ENCODE results near the gene TIGD6.

The TIGD6 gene

GRCh38 chr5:150044712-150045111, 44.3 kb upstream of the TIGD6 start:
- Histone ChIP-seq H3K36me3 (ENCODE audit: insufficient read depth, low read length) (peaks cover 94% of the 10 kb centered on the region), H3K9ac (ENCODE audit: low read length) (no peak overlapping the region)

GRCh38 chr5:150044329-150044681, 43.9 kb upstream of the TIGD6 start:
- Histone ChIP-seq H3F3A (ENCODE audit: insufficient read depth, low read length) (no peaks in the 10 kb centered on the region), H3K4me3 (ENCODE audit: low read depth, low read length, poor library complexity, severe bottlenecking) (no peak overlapping the region), H4K20me1 (ENCODE audit: insufficient read depth, low read length) (no peaks in the 10 kb centered on the region), H3K27ac (ENCODE audit: low read depth, low read length, poor library complexity, severe bottlenecking) (no peak overlapping the region), H3K4me1 (ENCODE audit: insufficient read depth, low read length, severe bottlenecking) (no peaks in the 10 kb centered on the region), H3K9me3 (ENCODE audit: low read length) (no peaks in the 10 kb centered on the region), H2AFZ (ENCODE audit: low read length) (no peak overlapping the region), H3K9me2 (ENCODE audit: low read depth, low read length) (no peaks in the 10 kb centered on the region), H3K27me3 (ENCODE audit: insufficient read depth, low read length) (no peaks in the 10 kb centered on the region), H3K4me2 (ENCODE audit: low read length) (no peak overlapping the region), H3K36me3 (ENCODE audit: insufficient read depth, low read length) (peaks cover 94% of the 10 kb centered on the region), H3K9ac (ENCODE audit: low read length) (no peak overlapping the region), H3K79me2 (ENCODE audit: insufficient read depth, low read length) (no peaks in the 10 kb centered on the region)
- TF ChIP-seq CTCF (IDR thresholded peaks at IDR 0.05; ENCODE audit: low read length) (no peak), EZH2 (IDR thresholded peaks at IDR 0.05; ENCODE audit: borderline replicate concordance, low read length) (no peak)

More at GRCh38 chr5:150044712-150045111, 44.3 kb upstream of the TIGD6 start:
- Histone ChIP-seq H3K9me2 (ENCODE audit: low read depth, low read length) (no peaks in the 10 kb centered on the region), H4K20me1 (ENCODE audit: insufficient read depth, low read length) (no peaks in the 10 kb centered on the region), H3K27ac (ENCODE audit: low read depth, low read length, poor library complexity, severe bottlenecking) (no peak overlapping the region), H3K4me2 (ENCODE audit: low read length) (no peak overlapping the region), H3K79me2 (ENCODE audit: insufficient read depth, low read length) (no peaks in the 10 kb centered on the region), H3K4me1 (ENCODE audit: insufficient read depth, low read length, severe bottlenecking) (no peaks in the 10 kb centered on the region), H3K4me3 (ENCODE audit: low read depth, low read length, poor library complexity, severe bottlenecking) (no peak overlapping the region), H3K9me3 (ENCODE audit: low read length) (no peaks in the 10 kb centered on the region), H3F3A (ENCODE audit: insufficient read depth, low read length) (no peaks in the 10 kb centered on the region), H3K27me3 (ENCODE audit: insufficient read depth, low read length) (no peaks in the 10 kb centered on the region), H2AFZ (ENCODE audit: low read length) (no peak overlapping the region)
- TF ChIP-seq CTCF (IDR thresholded peaks at IDR 0.05; ENCODE audit: low read length) (no peak), EZH2 (IDR thresholded peaks at IDR 0.05; ENCODE audit: borderline replicate concordance, low read length) (no peak)

GRCh38 chr5:150043657-150044328, 43.3 kb upstream of the TIGD6 start:
- Histone ChIP-seq H3K4me1 (ENCODE audit: insufficient read depth, low read length, severe bottlenecking) (no peaks in the 10 kb centered on the region), H3F3A (ENCODE audit: insufficient read depth, low read length) (no peaks in the 10 kb centered on the region), H2AFZ (ENCODE audit: low read length) (no peak overlapping the region), H3K27me3 (ENCODE audit: insufficient read depth, low read length) (no peaks in the 10 kb centered on the region), H3K9me2 (ENCODE audit: low read depth, low read length) (no peaks in the 10 kb centered on the region), H3K36me3 (ENCODE audit: insufficient read depth, low read length) (peaks cover 92% of the 10 kb centered on the region), H3K4me2 (ENCODE audit: low read length) (no peak overlapping the region), H3K4me3 (ENCODE audit: low read depth, low read length, poor library complexity, severe bottlenecking) (no peak overlapping the region), H3K9me3 (ENCODE audit: low read length) (no peaks in the 10 kb centered on the region), H3K79me2 (ENCODE audit: insufficient read depth, low read length) (no peaks in the 10 kb centered on the region), H4K20me1 (ENCODE audit: insufficient read depth, low read length) (no peaks in the 10 kb centered on the region), H3K9ac (ENCODE audit: low read length) (no peak overlapping the region), H3K27ac (ENCODE audit: low read depth, low read length, poor library complexity, severe bottlenecking) (no peak overlapping the region)
- TF ChIP-seq EZH2 (IDR thresholded peaks at IDR 0.05; ENCODE audit: borderline replicate concordance, low read length), result no peak
- no peak for TF ChIP-seq CTCF (IDR thresholded peaks at IDR 0.05; ENCODE audit: low read length)
